H9 (cell line): Measurements from ENCODE around the gene GABBR2. TPM values are rescaled to one million over a fixed set of nuclear protein-coding genes. Genes with fewer than 3 reads are reported as not detected.

Source experiments
- DNase-seq: peaks from one replicate; pipeline ENCODE4 v3.0.0-alpha.2; 2017
- H2AFZ ChIP-seq: one replicate; pipeline ENCODE4 v1.6.1; 2013; ENCODE audit warnings: mild to moderate bottlenecking, low read length, control low read depth, moderate library complexity
- H2AK5ac ChIP-seq: 2 replicates; pipeline ENCODE4 v1.6.1; 2013; ENCODE audit warnings: low read length, control low read depth, mixed read lengths; ENCODE audit not compliant: insufficient read length
- H2BK120ac ChIP-seq: one replicate; pipeline ENCODE4 v1.6.1; 2013; ENCODE audit warnings: low read depth, mild to moderate bottlenecking, low read length, control low read depth, inconsistent platforms; ENCODE audit not compliant: poor library complexity, severe bottlenecking
- H2BK12ac ChIP-seq: 2 replicates; pipeline ENCODE4 v1.6.1; 2013; ENCODE audit warnings: low read length, control low read depth, mixed read lengths, low read depth; ENCODE audit not compliant: insufficient read length
- H2BK15ac ChIP-seq: 2 replicates; pipeline ENCODE4 v1.6.1; 2013; ENCODE audit warnings: low read depth, low read length, control low read depth
- H2BK20ac ChIP-seq: one replicate; pipeline ENCODE4 v1.6.1; 2013; ENCODE audit warnings: low read depth, mild to moderate bottlenecking, low read length, control low read depth, inconsistent platforms; ENCODE audit not compliant: poor library complexity, severe bottlenecking
- H2BK5ac ChIP-seq: 2 replicates; pipeline ENCODE4 v1.6.1; 2013; ENCODE audit warnings: low read length, control low read depth, mixed read lengths; ENCODE audit not compliant: insufficient read length
- H3K14ac ChIP-seq: 2 replicates; pipeline ENCODE4 v1.6.1; 2013; ENCODE audit warnings: low read length, control low read depth; ENCODE audit not compliant: insufficient read depth
- H3K18ac ChIP-seq: 2 replicates; pipeline ENCODE4 v1.6.1; 2013; ENCODE audit warnings: low read depth, mild to moderate bottlenecking, mixed read lengths, low read length, control low read depth; ENCODE audit not compliant: insufficient read length
- H3K23ac ChIP-seq: 2 replicates; pipeline ENCODE4 v1.6.1; 2013; ENCODE audit warnings: low read length, control low read depth, mixed read lengths, low read depth; ENCODE audit not compliant: insufficient read length
- H3K23me2 ChIP-seq: 2 replicates; pipeline ENCODE4 v1.6.1; 2013; ENCODE audit warnings: low read depth, mild to moderate bottlenecking, mixed read lengths, low read length, control low read depth; ENCODE audit not compliant: insufficient read length, poor library complexity, severe bottlenecking
- H3K27ac ChIP-seq: 2 replicates; pipeline ENCODE4 v1.5.1; 2013; ENCODE audit warnings: low read length, control low read depth, mixed read lengths, low read depth; ENCODE audit not compliant: insufficient read length
- H3K27me3 ChIP-seq: 2 replicates; pipeline ENCODE4 v1.6.1; 2013; ENCODE audit warnings: low read length, control low read depth, inconsistent platforms; ENCODE audit not compliant: insufficient read depth
- H3K4ac ChIP-seq: 2 replicates; pipeline ENCODE4 v1.6.1; 2013; ENCODE audit warnings: low read depth, mild to moderate bottlenecking, control low read depth, inconsistent platforms, low read length, moderate library complexity
- H3K4me1 ChIP-seq: 2 replicates; pipeline ENCODE4 v1.6.1; 2013; ENCODE audit warnings: low read length, control low read depth, inconsistent platforms; ENCODE audit not compliant: insufficient read depth
- H3K4me2 ChIP-seq: 2 replicates; pipeline ENCODE4 v1.6.1; 2013; ENCODE audit warnings: low read length, control low read depth, mixed read lengths; ENCODE audit not compliant: insufficient read length, insufficient read depth
- H3K56ac ChIP-seq: 2 replicates; pipeline ENCODE4 v1.6.1; 2013; ENCODE audit warnings: low read depth, mild to moderate bottlenecking, mixed read lengths, low read length, control low read depth; ENCODE audit not compliant: insufficient read length
- H3K79me1 ChIP-seq: 2 replicates; pipeline ENCODE4 v1.6.1; 2013; ENCODE audit warnings: low read depth, mild to moderate bottlenecking, moderate library complexity, low read length, control low read depth, inconsistent platforms; ENCODE audit not compliant: insufficient read depth, poor library complexity, severe bottlenecking
- H3K79me2 ChIP-seq: 2 replicates; pipeline ENCODE4 v1.6.1; 2013; ENCODE audit warnings: low read length, control low read depth, inconsistent platforms; ENCODE audit not compliant: insufficient read depth
- H3K9ac ChIP-seq: 2 replicates; pipeline ENCODE4 v1.6.1; 2013; ENCODE audit warnings: low read length, control low read depth, mixed read lengths; ENCODE audit not compliant: insufficient read length; ENCODE audit errors: extremely low read depth
- H3K9me3 ChIP-seq: one replicate; pipeline ENCODE4 v1.6.1; 2013; ENCODE audit warnings: low read depth, low read length, inconsistent platforms; ENCODE audit not compliant: control insufficient read depth
- H3T11ph ChIP-seq: one replicate; pipeline ENCODE4 v1.6.1; 2013; ENCODE audit warnings: mild to moderate bottlenecking, low read length, control low read depth, inconsistent platforms
- H4K20me1 ChIP-seq: one replicate; pipeline ENCODE4 v1.6.1; 2013; ENCODE audit not compliant: control insufficient read depth, insufficient read length, insufficient read depth
- H4K5ac ChIP-seq: 2 replicates; pipeline ENCODE4 v1.6.1; 2013; ENCODE audit warnings: low read depth, mild to moderate bottlenecking, mixed read lengths, low read length, control low read depth; ENCODE audit not compliant: insufficient read length
- H4K8ac ChIP-seq: replicated peaks from 2 replicates; pipeline ENCODE4 v1.6.1; 2013; ENCODE audit warnings: low read length, control low read depth, mixed read lengths, low read depth; ENCODE audit not compliant: insufficient read length
- H4K91ac ChIP-seq: 2 replicates; pipeline ENCODE4 v1.6.1; 2013; ENCODE audit warnings: low read depth, mild to moderate bottlenecking, moderate library complexity, mixed read lengths, low read length, control low read depth; ENCODE audit not compliant: insufficient read length
- H3K27ac Mint-ChIP-seq, 3 experiments: 2 replicates in 2 of 3; 3 replicates in 1 of 3; pipeline ENCODE4 v1.8.0; 2020 to 2021; ENCODE audit warnings: mixed read lengths in 3 of 3, mild to moderate bottlenecking in 1 of 3, moderate library complexity in 1 of 3
- H3K27me3 Mint-ChIP-seq: 2 replicates; pipeline ENCODE4 v1.8.0; 2021; ENCODE audit warnings: low read depth, mild to moderate bottlenecking, moderate library complexity, mixed read lengths
- H3K36me3 Mint-ChIP-seq, 3 experiments: 2 replicates in 2 of 3; 3 replicates in 1 of 3; pipeline ENCODE4 v1.8.0; 2020 to 2021; ENCODE audit warnings: low read depth in 3 of 3, mixed read lengths in 3 of 3; ENCODE audit not compliant: insufficient read depth in 1 of 3
- H3K4me1 Mint-ChIP-seq, 2 experiments: 2 replicates each; pipeline ENCODE4 v1.8.0; 2020; ENCODE audit warnings: mixed read lengths in 2 of 2
- H3K4me3 Mint-ChIP-seq, 2 experiments: 2 replicates in 1 of 2; 3 replicates in 1 of 2; pipeline ENCODE4 v1.8.0; 2020 to 2021; ENCODE audit warnings: mild to moderate bottlenecking in 2 of 2, mixed read lengths in 2 of 2, moderate library complexity in 1 of 2
- H3K9me3 Mint-ChIP-seq, 2 experiments: 2 replicates in 1 of 2; 3 replicates in 1 of 2; pipeline ENCODE4 v1.8.0; 2020; ENCODE audit warnings: mild to moderate bottlenecking in 2 of 2, mixed read lengths in 2 of 2, moderate library complexity in 1 of 2
- WGBS: extraction: QIAGEN DNeasy Blood & Tissue Kit; methylation state at CpG from one replicate; pipeline ENCODE4 v1.1.7; 2013; ENCODE audit warnings: missing lambda C conversion rate, low lambda C conversion rate, mixed read lengths; ENCODE audit not compliant: insufficient read length; ENCODE audit errors: extremely low coverage; 5-methylcytosine and 5-hydroxymethylcytosine counted together
- total RNA-seq: library from RNA; stranded (reverse); gene quantifications from 2 replicates; pipeline ENCODE4 v1.2.1, GENCODE V29; 2021
- TF ChIP-seq, protein P1 (sequence below): fragments of 200-600 bp; sonication (generic); conservative IDR thresholded peaks from 3 replicates; pipeline ENCODE4 v1.8.0; 2021; ENCODE audit warnings: antibody characterized with exemption, mild to moderate bottlenecking

The GABBR2 gene
- total RNA-seq, 1 experiment from 2014 or later: 0.66 TPM

DNA sequence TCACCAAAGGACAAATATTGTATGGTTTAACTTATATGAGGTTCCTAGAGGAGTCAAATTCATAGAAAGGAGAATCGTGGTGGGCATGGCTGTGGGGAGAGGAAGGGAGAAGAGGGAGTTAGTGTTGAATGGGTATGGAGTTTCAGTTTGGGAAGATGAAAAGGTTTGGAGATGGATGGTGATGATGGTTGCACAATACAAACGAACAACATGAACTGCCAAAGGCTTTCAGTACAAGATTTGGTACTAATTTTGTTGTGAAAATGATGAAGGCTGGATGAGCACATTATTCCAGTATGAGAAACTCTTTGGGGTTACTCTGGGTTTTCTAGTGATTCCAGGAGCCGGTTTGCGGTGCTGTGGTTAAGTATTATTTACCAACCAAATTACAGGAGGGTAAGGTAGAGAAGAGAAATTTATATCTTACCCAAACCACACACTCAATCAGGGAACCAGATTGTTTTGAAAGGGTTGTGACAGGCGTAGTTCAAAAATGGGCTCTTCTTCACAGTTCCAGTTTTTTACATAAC is 341.3 kb downstream of the GABBR2 start:
- Histone ChIP-seq H4K20me1 (no peaks in the 10 kb centered on the region), H3K79me2 (no peaks in the 10 kb centered on the region), H3K9ac (no peak overlapping the region), H4K8ac (no peak overlapping the region), H2BK5ac (no peak overlapping the region), H3K23me2 (no peaks in the 10 kb centered on the region), H2BK20ac (no peak overlapping the region), H4K5ac (no peak overlapping the region), H3K14ac (no peak overlapping the region), H3K9me3 (peaks cover 11% of the 10 kb centered on the region), H3K56ac (no peak overlapping the region), H3K4ac (no peak overlapping the region), H3T11ph (no peak overlapping the region), H2BK15ac (no peak overlapping the region), H3K4me1 (no peaks in the 10 kb centered on the region), H2BK12ac (no peak overlapping the region), H3K79me1 (no peaks in the 10 kb centered on the region), H2AFZ (no peak overlapping the region), H2BK120ac (no peak overlapping the region), H3K27ac (no peak overlapping the region), H2AK5ac (no peak overlapping the region), H3K4me2 (no peak overlapping the region), H3K23ac (no peak overlapping the region), H3K18ac (no peak overlapping the region), H3K27me3 (no peaks in the 10 kb centered on the region), H4K91ac (no peak overlapping the region)
- no CpG with 5 or more reads among the region's 5 CpGs for WGBS
- no peak overlapping the region for H3K4me3 Mint-ChIP-seq
- H3K4me1 Mint-ChIP-seq: no peaks in the 10 kb centered on the region
- DNase-seq: no peak
- peaks cover 17 to 21% of the 10 kb centered on the region in 2 experiments for H3K9me3 Mint-ChIP-seq
- TF ChIP-seq, protein P1, sequence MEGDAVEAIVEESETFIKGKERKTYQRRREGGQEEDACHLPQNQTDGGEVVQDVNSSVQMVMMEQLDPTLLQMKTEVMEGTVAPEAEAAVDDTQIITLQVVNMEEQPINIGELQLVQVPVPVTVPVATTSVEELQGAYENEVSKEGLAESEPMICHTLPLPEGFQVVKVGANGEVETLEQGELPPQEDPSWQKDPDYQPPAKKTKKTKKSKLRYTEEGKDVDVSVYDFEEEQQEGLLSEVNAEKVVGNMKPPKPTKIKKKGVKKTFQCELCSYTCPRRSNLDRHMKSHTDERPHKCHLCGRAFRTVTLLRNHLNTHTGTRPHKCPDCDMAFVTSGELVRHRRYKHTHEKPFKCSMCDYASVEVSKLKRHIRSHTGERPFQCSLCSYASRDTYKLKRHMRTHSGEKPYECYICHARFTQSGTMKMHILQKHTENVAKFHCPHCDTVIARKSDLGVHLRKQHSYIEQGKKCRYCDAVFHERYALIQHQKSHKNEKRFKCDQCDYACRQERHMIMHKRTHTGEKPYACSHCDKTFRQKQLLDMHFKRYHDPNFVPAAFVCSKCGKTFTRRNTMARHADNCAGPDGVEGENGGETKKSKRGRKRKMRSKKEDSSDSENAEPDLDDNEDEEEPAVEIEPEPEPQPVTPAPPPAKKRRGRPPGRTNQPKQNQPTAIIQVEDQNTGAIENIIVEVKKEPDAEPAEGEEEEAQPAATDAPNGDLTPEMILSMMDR: no peak
- no peaks in the 10 kb centered on the region; the same call in 1 of the 2 replicates for H3K27me3 Mint-ChIP-seq
- H3K27ac Mint-ChIP-seq: no peak overlapping the region
- H3K36me3 Mint-ChIP-seq: peaks cover 2 to 12% (median 7%) of the 10 kb centered on the region in 3 experiments; a peak in 5 of 7 replicates
